GM12878 (cell line): ENCODE measurements around the gene GABPB2. TPM values are rescaled to one million over a fixed set of nuclear protein-coding genes. Genes with fewer than 3 reads are reported as not detected.

Experiments used
- ATAC-seq: fragments of 200-7000 bp; cut with Tn5 transposase; 3 replicates; pipeline ENCODE4 v1.9.1; 2020; ENCODE audit warnings: mild to moderate bottlenecking, moderate library complexity
- BruUV-seq: library from RNA; stranded (reverse); fragments of 400-500 nt; replicated peaks from 2 replicates; lab custom pipeline; 2021; lab: Mats Ljungman, UMichigan
- CTCF ChIA-PET: fragments of 300-600 bp; sonication (Branson Sonifier 250); formaldehyde crosslinking; extraction: SDS; loops from one replicate; lab custom pipeline; 2021; ENCODE audit warnings: inconsistent platforms; lab: Yijun Ruan, JAX
- POLR2A ChIA-PET: fragments of 350-600 bp; formaldehyde crosslinking; extraction: SDS; loops from one replicate; lab custom pipeline; 2021; ENCODE audit warnings: inconsistent platforms; lab: Charles Lee
- RAD21 ChIA-PET: fragments of 300-600 bp; sonication (Branson Sonifier 250); formaldehyde crosslinking; loops from one replicate; lab custom pipeline; 2023; ENCODE audit warnings: antibody characterized with exemption; ENCODE audit not compliant: unreplicated experiment; lab: Charles Lee
- SMC1A ChIA-PET: fragments of 300-600 bp; sonication (Branson Sonifier 250); formaldehyde crosslinking; loops from one replicate; lab custom pipeline; 2023; ENCODE audit not compliant: unreplicated experiment, uncharacterized antibody; lab: Charles Lee
- DNase-seq: peaks from one replicate; pipeline ENCODE4 v3.0.0-alpha.2; 2011; ENCODE audit warnings: low read depth, low spot score
- FAIRE-seq: peaks from 3 replicates; lab custom pipeline; 2011; peaks lifted over from hg19 to GRCh38; lab: Jason Lieb, UNC
- H2AFZ ChIP-seq: 2 replicates; pipeline ENCODE4 v1.6.0; 2011; ENCODE audit warnings: low read depth, low read length, control low read depth; ENCODE audit not compliant: control insufficient read depth
- H3K27ac ChIP-seq: 2 replicates; pipeline ENCODE4 v1.5.1; 2011; ENCODE audit warnings: control low read depth; ENCODE audit not compliant: control insufficient read depth, insufficient read depth
- H3K27me3 ChIP-seq, 2 experiments: replicated peaks in 1 of 2; 2 replicates each; pipeline versions ENCODE4 v1.6.0 to v1.6.1; 2011; ENCODE audit warnings: low read length in 1 of 2; ENCODE audit not compliant: control insufficient read depth in 2 of 2, insufficient read depth in 2 of 2
- H3K36me3 ChIP-seq, 2 experiments: 2 replicates each; pipeline ENCODE4 v1.5.1; 2011; ENCODE audit warnings: low read length in 1 of 2; ENCODE audit not compliant: control insufficient read depth in 2 of 2, insufficient read depth in 2 of 2
- H3K4me1 ChIP-seq: 2 replicates; pipeline ENCODE4 v1.6.1; 2011; ENCODE audit warnings: mild to moderate bottlenecking, low read length, moderate library complexity, mixed read lengths; ENCODE audit not compliant: control insufficient read depth, insufficient read depth
- H3K4me2 ChIP-seq: 2 replicates; pipeline ENCODE4 v1.6.0; 2011; ENCODE audit warnings: control low read depth; ENCODE audit not compliant: control insufficient read depth, insufficient read depth
- H3K4me3 ChIP-seq: fragments of 200-600 bp; sonication (generic); 2 replicates; pipeline ENCODE4 v1.5.1; 2016
- H3K79me2 ChIP-seq: 2 replicates; pipeline ENCODE4 v1.6.0; 2011; ENCODE audit warnings: low read length; ENCODE audit not compliant: control insufficient read depth, insufficient read depth
- H3K9ac ChIP-seq: 2 replicates; pipeline ENCODE4 v1.8.0; 2011; ENCODE audit warnings: low read length, control low read depth, mixed read lengths; ENCODE audit not compliant: control insufficient read depth, insufficient read depth
- H3K9me3 ChIP-seq: replicated peaks from 3 replicates; pipeline ENCODE4 v1.5.1; 2011; ENCODE audit warnings: mild to moderate bottlenecking, low read length; ENCODE audit not compliant: control insufficient read depth, insufficient read depth
- H4K20me1 ChIP-seq: 2 replicates; pipeline ENCODE4 v1.6.0; 2011; ENCODE audit not compliant: control insufficient read depth, insufficient read depth
- RAD21 ChIP-seq: IDR thresholded peaks from 2 replicates; pipeline ENCODE4 v1.6.1; 2011; ENCODE audit warnings: mild to moderate bottlenecking, low read depth, low read length, moderate library complexity; ENCODE audit not compliant: insufficient read depth
- WGBS: methylation state at CpG from one replicate; pipeline ENCODE4 v1.1.6; 2016; ENCODE audit warnings: low lambda C conversion rate; ENCODE audit not compliant: insufficient replicate concordance, insufficient coverage; ENCODE audit errors: missing lambda C conversion rate; 5-methylcytosine and 5-hydroxymethylcytosine counted together
- in situ Hi-C: fragments of 300-500 bp; cut with MboI; formaldehyde crosslinking; loops from 9 replicates; pipeline ENCODE4 v1.14.3; 2018; ENCODE audit warnings: mixed read lengths
- intact Hi-C: fragments of 100-400 bp; cut with micrococcal nuclease; formaldehyde crosslinking; loops from one replicate; pipeline ENCODE4 v1.14.2; 2022; ENCODE audit not compliant: unreplicated experiment
- polyA plus RNA-seq, 11 experiments: library from polyadenylated mRNA; depleted of rRNA in 4 of 11; unstranded in 6 of 11; stranded (reverse) in 5 of 11; fragments of >200 nt; fragmentation: Nextera tagmentation in 4 of 11; fragmentation: Illumina TruSeq in 1 of 11; extraction: Ambion mirVana in 4 of 11; extraction: Trizol in 1 of 11; gene quantifications; 1 replicate in 1 of 11; 2 replicates in 10 of 11; pipeline versions ENCODE4 v1.2.1 to v1.2.3, GENCODE V29; 2011 to 2016; ENCODE audit warnings: inconsistent platforms in 2 of 11, missing spikeins in 2 of 11, low read depth in 1 of 11
- total RNA-seq, 4 experiments: library from RNA; depleted of rRNA in 3 of 4; stranded (reverse); fragments of >200 nt in 3 of 4; fragmentation: Illumina TruSeq in 1 of 4; extraction: Trizol in 1 of 4; gene quantifications; 2 replicates each; pipeline versions ENCODE4 v1.2.1 to v1.2.3, GENCODE V29; 2013 to 2021
- TF ChIP-seq, protein P1 (sequence below): fragments of 450-650 bp; IDR thresholded peaks from 2 replicates; pipeline ENCODE4 v1.6.1; 2018; ENCODE audit warnings: borderline replicate concordance, mild to moderate bottlenecking; ENCODE audit not compliant: partially characterized antibody

The GABPB2 gene
- total and polyA plus RNA-seq, 10 of the 15 experiments (the other 5 are each of a cell fraction or from before 2014, with no cell fraction given), result 2.3 to 10.5 (median 6.9) TPM

DNA sequence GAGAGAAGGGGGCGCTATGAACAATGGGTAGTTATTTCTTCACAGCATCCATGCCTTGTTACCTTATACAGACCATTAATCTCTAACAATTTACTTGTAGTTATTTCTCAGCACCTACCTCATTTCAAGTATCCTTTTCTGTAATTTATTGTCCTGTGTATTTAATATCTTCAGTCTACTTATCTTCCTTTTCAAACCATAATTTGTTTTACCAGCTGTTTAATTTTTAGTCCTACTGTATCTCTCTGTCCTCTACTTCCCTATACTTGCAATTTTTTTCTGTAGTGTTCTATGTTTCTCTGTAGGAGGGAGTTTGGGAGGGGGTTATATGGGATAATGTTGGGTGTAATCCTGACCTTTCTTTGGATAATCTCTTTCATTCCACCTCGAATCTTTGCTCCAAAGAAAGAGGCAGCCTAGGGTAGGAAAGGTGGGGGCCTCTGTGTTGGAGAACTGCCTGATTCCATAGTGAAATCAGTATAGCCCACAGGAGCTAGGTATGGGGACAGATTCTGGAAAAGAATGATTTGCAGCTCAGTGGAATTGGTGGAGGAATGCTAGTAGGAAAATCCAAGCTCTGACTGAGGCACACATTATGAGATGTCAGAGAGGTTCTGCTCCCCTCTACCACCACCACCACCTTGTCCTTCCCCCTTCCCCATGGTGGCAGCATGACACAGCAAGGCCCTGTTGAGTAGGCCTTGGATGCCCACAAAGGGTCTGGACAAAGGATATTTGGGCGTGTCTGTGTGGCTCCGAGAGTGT, 9.7 kb upstream of the GABPB2 start:
- peak overlapping the region; percentile 95 for H2AFZ ChIP-seq
- TF ChIP-seq, protein P1, sequence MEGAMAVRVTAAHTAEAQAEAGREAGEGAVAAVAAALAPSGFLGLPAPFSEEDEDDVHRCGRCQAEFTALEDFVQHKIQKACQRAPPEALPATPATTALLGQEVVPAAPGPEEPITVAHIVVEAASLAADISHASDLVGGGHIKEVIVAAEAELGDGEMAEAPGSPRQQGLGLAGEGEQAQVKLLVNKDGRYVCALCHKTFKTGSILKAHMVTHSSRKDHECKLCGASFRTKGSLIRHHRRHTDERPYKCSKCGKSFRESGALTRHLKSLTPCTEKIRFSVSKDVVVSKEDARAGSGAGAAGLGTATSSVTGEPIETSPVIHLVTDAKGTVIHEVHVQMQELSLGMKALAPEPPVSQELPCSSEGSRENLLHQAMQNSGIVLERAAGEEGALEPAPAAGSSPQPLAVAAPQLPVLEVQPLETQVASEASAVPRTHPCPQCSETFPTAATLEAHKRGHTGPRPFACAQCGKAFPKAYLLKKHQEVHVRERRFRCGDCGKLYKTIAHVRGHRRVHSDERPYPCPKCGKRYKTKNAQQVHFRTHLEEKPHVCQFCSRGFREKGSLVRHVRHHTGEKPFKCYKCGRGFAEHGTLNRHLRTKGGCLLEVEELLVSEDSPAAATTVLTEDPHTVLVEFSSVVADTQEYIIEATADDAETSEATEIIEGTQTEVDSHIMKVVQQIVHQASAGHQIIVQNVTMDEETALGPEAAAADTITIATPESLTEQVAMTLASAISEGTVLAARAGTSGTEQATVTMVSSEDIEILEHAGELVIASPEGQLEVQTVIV, result no peak
- 0 out of 2 replicates have a peak, but pooled peaks have one; percentile 2 for TF ChIP-seq RAD21
- TF ChIP-seq, all 136 proteins: peak for 1
- BruUV-seq, result TSS peak; percentile 49
- Histone ChIP-seq H3K9me3 (no peaks in the 10 kb centered on the region), H3K27ac (peak overlapping the region; percentile 97), H3K4me2 (peak overlapping the region; percentile 73), H3K4me3 (peak overlapping the region; percentile 93), H3K27me3 (no peaks in the 10 kb centered on the region), H3K9ac (peak overlapping the region; percentile 94), H3K79me2 (peaks cover 45% of the 10 kb centered on the region), H3K36me3 (peaks cover 0 to 7% of the 10 kb centered on the region in 2 experiments; a peak in 2 of 4 replicates), H4K20me1 (peaks cover 3% of the 10 kb centered on the region; the same call in 1 of the 2 replicates), H3K4me1 (peaks cover 21% of the 10 kb centered on the region)
- ChIA-PET SMC1A (interaction anchor here (0.6 to 3.6 kb wide), 8 partner anchors 10 to 96 kb away, joined by 3 to 22 read pairs (median 8); partner anchors contain the start of genes C1orf56, GABPB2 and TNFAIP8L2), POLR2A (interaction anchor here (0.6 to 5.8 kb wide), 7 partner anchors 10 to 481 kb away, joined by 3 to 65 read pairs (median 5); partner anchors contain the start of genes C1orf56, GABPB2, MCL1 and VPS72), CTCF (interaction anchor here (0.6 to 7.4 kb wide), 16 partner anchors 7 to 364 kb away, joined by 3 to 76 read pairs (median 4); partner anchors contain the start of genes C1orf56, GABPB2, GOLPH3L and MINDY1), RAD21 (interaction anchor here (0.9 to 1.9 kb wide), 4 partner anchors 10 to 220 kb away, joined by 3 to 7 read pairs (median 4); partner anchors contain the start of gene GABPB2)
- in situ Hi-C loops (no loop called here), intact Hi-C loops (no loop called here)
- FAIRE-seq (no peak), DNase-seq (no peak), ATAC-seq (no peak)
- WGBS, result 58% methylated on average over 4 of the region's 4 CpGs
